IMR-90 (cell line): ENCODE results near the gene VHLL. TPM values are rescaled to one million over a fixed set of nuclear protein-coding genes. Genes with fewer than 3 reads are reported as not detected.
A peak's percentile ranks its signal among the peaks of the same experiment; 100 is the strongest.

Experiments used
- ATAC-seq: fragments of 200-7000 bp; cut with Tn5 transposase; 2 replicates; pipeline ENCODE4 v1.9.1; 2020; ENCODE audit warnings: low read depth, mild to moderate bottlenecking, moderate library complexity
- BruUV-seq: library from RNA; stranded (reverse); fragments of 400-500 nt; replicated peaks from 2 replicates; lab custom pipeline; 2021; lab: Mats Ljungman, UMichigan
- CTCF ChIA-PET: fragments of 300-600 bp; formaldehyde crosslinking; extraction: SDS; loops from one replicate; lab custom pipeline; 2021; ENCODE audit warnings: antibody characterized with exemption; lab: Yijun Ruan, JAX
- POLR2A ChIA-PET: fragments of 300-600 bp; sonication (Branson Sonifier 250); formaldehyde crosslinking; loops from one replicate; lab custom pipeline; 2022; ENCODE audit warnings: antibody characterized with exemption; ENCODE audit not compliant: unreplicated experiment; lab: Charles Lee
- DNase-seq: peaks from one replicate; pipeline ENCODE4 v3.0.0; 2013
- H2AFZ ChIP-seq: replicated peaks from 2 replicates; pipeline ENCODE3; 2013; ENCODE audit warnings: low read length, mild to moderate bottlenecking; ENCODE audit not compliant: poor library complexity
- H2AK5ac ChIP-seq: 2 replicates; pipeline ENCODE4 v1.6.1; 2013; ENCODE audit warnings: low read depth, low read length, inconsistent platforms
- H2AK9ac ChIP-seq: replicated peaks from 2 replicates; pipeline ENCODE3; 2013; ENCODE audit warnings: mild to moderate bottlenecking, low read depth, low read length, moderate library complexity; ENCODE audit not compliant: poor library complexity
- H2BK120ac ChIP-seq: 2 replicates; pipeline ENCODE4 v1.6.1; 2013; ENCODE audit warnings: low read depth, low read length, inconsistent platforms
- H2BK15ac ChIP-seq: 3 replicates; pipeline ENCODE4 v1.6.1; 2013; ENCODE audit warnings: low read depth, low read length, inconsistent platforms
- H2BK20ac ChIP-seq: 2 replicates; pipeline ENCODE4 v1.6.1; 2013; ENCODE audit warnings: low read depth, mild to moderate bottlenecking, inconsistent platforms, low read length, moderate library complexity
- H2BK5ac ChIP-seq: 2 replicates; pipeline ENCODE4 v1.6.1; 2013; ENCODE audit warnings: mild to moderate bottlenecking, low read depth, low read length, inconsistent platforms; ENCODE audit not compliant: poor library complexity, severe bottlenecking
- H3K14ac ChIP-seq: replicated peaks from 2 replicates; pipeline ENCODE4 v1.6.1; 2013; ENCODE audit warnings: low read depth, low read length, inconsistent platforms
- H3K18ac ChIP-seq: 2 replicates; pipeline ENCODE4 v1.6.1; 2013; ENCODE audit warnings: low read depth, low read length, control low read depth
- H3K23ac ChIP-seq: 2 replicates; pipeline ENCODE4 v1.6.1; 2013; ENCODE audit warnings: low read depth, low read length, inconsistent platforms
- H3K27ac ChIP-seq: 2 replicates; pipeline ENCODE4 v1.5.1; 2013; ENCODE audit warnings: mild to moderate bottlenecking, control low read depth, low read length; ENCODE audit not compliant: insufficient read depth
- H3K27me3 ChIP-seq: 2 replicates; pipeline ENCODE4 v1.6.1; 2013; ENCODE audit warnings: low read length; ENCODE audit not compliant: control insufficient read depth, insufficient read depth
- H3K36me3 ChIP-seq: 2 replicates; pipeline ENCODE4 v1.6.1; 2013; ENCODE audit warnings: low read length, mixed read lengths; ENCODE audit not compliant: control insufficient read depth, insufficient read depth
- H3K4ac ChIP-seq: 2 replicates; pipeline ENCODE4 v1.6.1; 2013; ENCODE audit warnings: low read depth, low read length, inconsistent platforms
- H3K4me1 ChIP-seq: 2 replicates; pipeline ENCODE4 v1.6.1; 2013; ENCODE audit warnings: low read length, mixed read lengths; ENCODE audit not compliant: control insufficient read depth, insufficient read depth
- H3K4me2 ChIP-seq: 2 replicates; pipeline ENCODE4 v1.6.1; 2013; ENCODE audit warnings: low read depth, mild to moderate bottlenecking, control low read depth, low read length, moderate library complexity
- H3K4me3 ChIP-seq: 2 replicates; pipeline ENCODE4 v1.5.1; 2013; ENCODE audit warnings: low read depth, mild to moderate bottlenecking, control low read depth, low read length, moderate library complexity; ENCODE audit not compliant: insufficient read depth
- H3K56ac ChIP-seq: 2 replicates; pipeline ENCODE4 v1.6.1; 2013; ENCODE audit warnings: low read length, inconsistent platforms; ENCODE audit not compliant: insufficient read depth; ENCODE audit errors: extremely low read depth
- H3K79me1 ChIP-seq, 2 experiments: 2 replicates each; pipeline ENCODE4 v1.6.1; 2013; ENCODE audit warnings: low read length in 2 of 2, inconsistent platforms in 1 of 2, low read depth in 1 of 2
- H3K9ac ChIP-seq: 2 replicates; pipeline ENCODE4 v1.6.1; 2013; ENCODE audit warnings: low read depth, low read length, control low read depth
- H3K9me1 ChIP-seq: 2 replicates; pipeline ENCODE4 v1.6.1; 2013; ENCODE audit warnings: low read length, inconsistent platforms; ENCODE audit not compliant: insufficient read depth
- H3K9me3 ChIP-seq: 2 replicates; pipeline ENCODE4 v1.6.1; 2013; ENCODE audit warnings: low read length; ENCODE audit not compliant: control insufficient read depth, insufficient read depth
- H4K20me1 ChIP-seq: 2 replicates; pipeline ENCODE4 v1.6.1; 2013; ENCODE audit warnings: low read length, inconsistent platforms; ENCODE audit not compliant: insufficient read depth
- H4K5ac ChIP-seq: 2 replicates; pipeline ENCODE4 v1.6.1; 2013; ENCODE audit warnings: mild to moderate bottlenecking, low read depth, low read length, control low read depth
- H4K8ac ChIP-seq, 2 experiments: 2 replicates each; pipeline ENCODE4 v1.6.1; 2013; ENCODE audit warnings: low read depth in 2 of 2, low read length in 2 of 2, control low read depth in 1 of 2, inconsistent platforms in 1 of 2
- H4K91ac ChIP-seq: 2 replicates; pipeline ENCODE4 v1.6.1; 2013; ENCODE audit warnings: low read depth, low read length, inconsistent platforms; ENCODE audit not compliant: insufficient read depth
- BHLHE40 ChIP-seq: fragments of 150-350 bp; IDR thresholded peaks from 2 replicates; pipeline ENCODE4 v1.6.1; 2016; ENCODE audit warnings: mild to moderate bottlenecking, low read depth, low read length
- CEBPB ChIP-seq: IDR thresholded peaks from 2 replicates; pipeline ENCODE4 v1.6.1; 2012; ENCODE audit warnings: low read depth, low read length, improper control_type of control experiment
- FOS ChIP-seq: fragments of 150-350 bp; IDR thresholded peaks from 2 replicates; pipeline ENCODE4 v1.6.1; 2016; ENCODE audit warnings: low read depth, low read length
- MAZ ChIP-seq: IDR thresholded peaks from 2 replicates; pipeline ENCODE4 v1.6.1; 2012; ENCODE audit warnings: low read depth, mild to moderate bottlenecking, low read length, improper control_type of control experiment, moderate library complexity, borderline replicate concordance
- MXI1 ChIP-seq: IDR thresholded peaks from 2 replicates; pipeline ENCODE4 v1.6.1; 2012; ENCODE audit warnings: low read depth, mild to moderate bottlenecking, low read length, moderate library complexity, borderline replicate concordance
- POLR2A ChIP-seq: IDR thresholded peaks from 2 replicates; pipeline ENCODE4 v1.6.1; 2012; ENCODE audit warnings: mild to moderate bottlenecking, low read depth, low read length
- RAD21 ChIP-seq: IDR thresholded peaks from 2 replicates; pipeline ENCODE4 v1.6.1; 2012; ENCODE audit warnings: low read length, improper control_type of control experiment
- SMC3 ChIP-seq: fragments of 150-350 bp; IDR thresholded peaks from 2 replicates; pipeline ENCODE4 v1.6.1; 2016; ENCODE audit warnings: low read depth, mild to moderate bottlenecking, antibody characterized with exemption, low read length, moderate library complexity
- USF2 ChIP-seq: fragments of 150-350 bp; IDR thresholded peaks from 2 replicates; pipeline ENCODE4 v1.6.1; 2017; ENCODE audit warnings: mild to moderate bottlenecking, antibody characterized with exemption, low read length, low read depth
- WGBS, 2 experiments: methylation state at CpG; one replicate each; pipeline versions ENCODE4 v1.1.5 to v1.1.7; 2013; ENCODE audit warnings: missing lambda C conversion rate in 2 of 2; ENCODE audit not compliant: insufficient read length in 1 of 2; ENCODE audit errors: extremely low coverage in 2 of 2; 5-methylcytosine and 5-hydroxymethylcytosine counted together
- dilution Hi-C: fragments of 300-500 bp; cut with HindIII; formaldehyde crosslinking; loops from one replicate; pipeline ENCODE4 v1.14.3; 2018; ENCODE audit warnings: low sequenced_read_pairs; ENCODE audit not compliant: unreplicated experiment
- in situ Hi-C: fragments of 300-500 bp; cut with MboI; formaldehyde crosslinking; loops from 3 replicates; pipeline ENCODE4 v1.14.3; 2019; ENCODE audit warnings: low sequenced_read_pairs, inconsistent platforms, mixed read lengths
- intact Hi-C: fragments of 100-400 bp; cut with micrococcal nuclease; formaldehyde crosslinking; loops from 2 replicates; pipeline ENCODE4 v1.10.0; 2022
- polyA plus RNA-seq, 3 experiments: library from polyadenylated mRNA; depleted of rRNA; stranded (reverse); fragments of >200 nt; gene quantifications; 2 replicates each; pipeline ENCODE4 v1.2.3, GENCODE V29; 2012; ENCODE audit warnings: low replicate concordance in 1 of 3
- total RNA-seq: library from RNA; depleted of rRNA; stranded (reverse); fragments of >200 nt; gene quantifications from 2 replicates; pipeline ENCODE4 v1.2.3, GENCODE V29; 2012
- TF ChIP-seq, protein P1 (sequence below): conservative IDR thresholded peaks from 2 replicates; pipeline ENCODE4 v1.5.1; 2012; ENCODE audit warnings: mild to moderate bottlenecking, low read depth, low read length, improper control_type of control experiment

The VHLL gene
- total and polyA plus RNA-seq, 2 of the 4 experiments (the other 2 are of a cell fraction): not detected

DNA sequence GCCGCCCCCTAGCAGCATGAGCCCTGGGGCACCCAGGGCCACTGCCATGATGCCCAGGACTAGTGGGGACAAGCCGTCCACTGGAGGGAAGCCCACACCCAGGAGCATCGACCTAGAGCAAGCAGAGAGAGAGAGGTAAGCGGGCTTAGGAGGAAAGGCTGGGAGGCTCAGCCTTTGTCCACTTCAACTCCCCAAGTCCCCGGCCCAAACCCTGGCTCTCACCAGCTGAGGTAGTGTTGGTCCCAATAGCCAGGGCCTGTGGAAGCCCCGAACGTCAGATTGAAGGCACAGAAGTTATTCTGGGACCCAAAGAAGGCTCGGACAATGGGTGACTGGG, 6.0 kb downstream of the VHLL start:
- CTCF ChIA-PET: no interaction called here
- Histone ChIP-seq H3K14ac (no peak overlapping the region), H3K9me3 (no peaks in the 10 kb centered on the region), H2AFZ (no peak overlapping the region), H3K23ac (no peak overlapping the region), H3K4ac (no peak overlapping the region), H2AK5ac (no peak overlapping the region), H4K20me1 (no peaks in the 10 kb centered on the region), H3K27ac (no peak overlapping the region), H4K91ac (no peak overlapping the region), H3K27me3 (no peaks in the 10 kb centered on the region), H4K5ac (no peak overlapping the region), H3K18ac (no peak overlapping the region), H2BK15ac (no peak overlapping the region), H2BK120ac (no peak overlapping the region), H4K8ac (no peak overlapping the region), H3K9ac (no peak overlapping the region), H2BK5ac (no peak overlapping the region), H3K36me3 (peaks cover 12% of the 10 kb centered on the region), H3K56ac (no peak overlapping the region), H3K4me2 (no peak overlapping the region), H3K79me1 (peaks cover 3 to 29% of the 10 kb centered on the region in 2 experiments), H3K9me1 (peaks cover 6% of the 10 kb centered on the region; the same call in 1 of the 2 replicates), H3K4me1 (peaks cover 2% of the 10 kb centered on the region; the same call in 1 of the 2 replicates), H2BK20ac (no peak overlapping the region), H2AK9ac (peak overlapping the region; percentile 68), H3K4me3 (no peak overlapping the region)
- ATAC-seq (no peak), DNase-seq (no peak)
- in situ Hi-C loops (no loop called here), intact Hi-C loops (no loop called here), dilution Hi-C loops (no loop called here)
- WGBS, 2 experiments: 88% methylated on average over 5 of the region's 8 CpGs; no CpG with 5 or more reads in 1 of the 2 experiments
- no TSS peak for BruUV-seq
- no peak for TF ChIP-seq BHLHE40
- TF ChIP-seq CEBPB: no peak
- TF ChIP-seq FOS: no peak
- TF ChIP-seq USF2: no peak
- TF ChIP-seq SMC3: no peak
- no peak for TF ChIP-seq RAD21
- no peak for TF ChIP-seq MXI1
- TF ChIP-seq MAZ: no peak
- no peak for TF ChIP-seq POLR2A
- TF ChIP-seq, protein P1, sequence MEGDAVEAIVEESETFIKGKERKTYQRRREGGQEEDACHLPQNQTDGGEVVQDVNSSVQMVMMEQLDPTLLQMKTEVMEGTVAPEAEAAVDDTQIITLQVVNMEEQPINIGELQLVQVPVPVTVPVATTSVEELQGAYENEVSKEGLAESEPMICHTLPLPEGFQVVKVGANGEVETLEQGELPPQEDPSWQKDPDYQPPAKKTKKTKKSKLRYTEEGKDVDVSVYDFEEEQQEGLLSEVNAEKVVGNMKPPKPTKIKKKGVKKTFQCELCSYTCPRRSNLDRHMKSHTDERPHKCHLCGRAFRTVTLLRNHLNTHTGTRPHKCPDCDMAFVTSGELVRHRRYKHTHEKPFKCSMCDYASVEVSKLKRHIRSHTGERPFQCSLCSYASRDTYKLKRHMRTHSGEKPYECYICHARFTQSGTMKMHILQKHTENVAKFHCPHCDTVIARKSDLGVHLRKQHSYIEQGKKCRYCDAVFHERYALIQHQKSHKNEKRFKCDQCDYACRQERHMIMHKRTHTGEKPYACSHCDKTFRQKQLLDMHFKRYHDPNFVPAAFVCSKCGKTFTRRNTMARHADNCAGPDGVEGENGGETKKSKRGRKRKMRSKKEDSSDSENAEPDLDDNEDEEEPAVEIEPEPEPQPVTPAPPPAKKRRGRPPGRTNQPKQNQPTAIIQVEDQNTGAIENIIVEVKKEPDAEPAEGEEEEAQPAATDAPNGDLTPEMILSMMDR: no peak
- POLR2A ChIA-PET: no interaction called here
